ENCODE data around the gene TNFRSF1B. TPM values are rescaled to one million over a fixed set of nuclear protein-coding genes. Genes with fewer than 3 reads are reported as not detected.

Gene TNFRSF1B
- total RNA-seq, 1 experiment from 2014 or later = 0.61 TPM

DNA sequence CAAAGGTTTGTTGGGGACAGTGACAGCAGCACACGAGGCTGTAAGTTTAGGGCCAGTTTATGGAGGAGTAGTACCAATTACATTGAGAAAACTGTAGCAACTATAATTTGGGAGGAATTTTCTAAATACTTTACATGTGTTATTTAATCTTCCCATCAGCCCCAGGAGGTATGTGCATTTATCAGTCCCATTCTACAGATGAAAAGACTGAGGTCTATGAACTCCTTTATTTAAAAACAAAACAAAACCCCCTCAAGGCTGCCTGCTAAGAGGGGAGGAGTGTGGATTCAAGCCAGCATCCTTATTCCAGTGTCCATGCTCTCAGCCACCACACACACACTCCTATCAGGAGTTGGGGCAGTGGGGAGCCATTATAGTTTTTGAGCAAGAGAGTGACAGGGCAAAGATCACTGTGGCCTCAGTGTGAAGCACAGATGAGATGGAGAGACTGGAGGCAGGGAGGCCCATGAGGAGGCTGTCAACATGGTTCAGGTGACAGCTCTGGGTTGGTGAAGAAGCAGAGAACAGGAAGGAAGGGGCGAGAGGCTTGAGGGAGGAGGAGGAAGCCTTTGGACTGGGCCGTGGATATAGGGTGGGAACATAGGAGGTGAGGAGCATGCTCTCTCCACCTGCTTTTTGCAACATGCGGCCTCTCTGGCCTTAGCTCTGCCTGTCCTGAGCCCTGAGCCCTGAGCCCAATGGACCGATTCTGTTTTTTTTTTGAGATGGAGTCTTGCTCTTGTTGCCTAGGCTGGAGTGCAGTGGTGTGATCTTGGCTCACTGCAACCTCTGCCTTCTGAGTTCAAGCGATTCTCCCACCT lies 9.7 kb downstream of the TNFRSF1B start (continued):
- no peak for TF ChIP-seq YY1 (IDR thresholded peaks at IDR 0.05; ENCODE audit: extremely low read depth, insufficient replicate concordance, low read depth, low read length)
- no peak for TF ChIP-seq RAD21 (IDR thresholded peaks at IDR 0.05; ENCODE audit: low read depth)

DNA sequence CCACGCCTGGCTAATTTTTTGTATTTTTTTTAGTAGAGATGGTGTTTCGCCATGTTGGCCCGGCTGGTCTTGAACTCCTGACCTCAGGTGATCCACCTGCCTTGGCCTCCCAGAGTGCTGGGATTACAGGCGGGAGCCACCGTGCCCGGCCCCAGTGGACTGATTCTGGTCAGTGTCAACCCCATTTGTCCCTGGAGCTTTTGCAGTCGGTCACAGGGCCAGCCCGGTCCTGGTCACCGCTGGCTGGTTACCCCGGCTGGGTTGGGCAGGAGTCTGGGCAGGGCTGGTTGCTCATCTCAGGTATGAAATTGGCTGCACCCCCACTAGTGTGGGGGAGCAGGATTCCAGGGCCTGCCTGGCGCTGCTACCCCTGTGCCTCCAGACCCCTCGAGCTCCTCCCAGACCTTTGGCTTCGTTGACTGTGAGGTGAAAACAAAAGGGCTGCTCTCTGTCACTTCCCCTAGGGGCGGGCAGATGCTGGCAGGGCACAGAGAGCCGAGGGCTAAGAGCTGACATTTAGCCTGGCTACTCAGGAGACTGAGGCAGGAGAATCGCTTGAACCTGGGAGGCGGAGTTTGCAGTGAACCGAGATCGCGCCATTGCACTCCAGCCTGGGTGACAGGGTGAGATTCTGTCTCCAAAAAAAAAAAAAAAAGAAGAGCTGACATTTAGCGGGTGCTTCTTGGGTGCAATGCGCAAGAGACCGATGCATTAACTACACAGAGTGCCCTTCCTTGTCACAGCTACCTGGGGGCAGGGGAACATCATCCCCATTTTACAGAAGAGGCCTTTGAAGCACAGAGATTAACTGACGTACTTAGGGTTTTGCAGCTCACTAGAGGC lies 10.6 kb downstream of the TNFRSF1B start:
- ChIA-PET RAD21 (ENCODE audit: low non-redundant PET in 1 of 2, low total read pairs in 2 of 2, uncharacterized antibody in 2 of 2, unreplicated experiment in 2 of 2) (no interaction called here), CTCF (interaction anchor here (2.4 kb wide), 1 partner anchor 53 kb away, joined by 13 read pairs; no protein-coding TSS in a partner anchor), POLR2A (interaction anchor here (1.1 to 2.2 kb wide), 2 partner anchors 13 to 17 kb away, joined by 3 to 7 read pairs; no protein-coding TSS in a partner anchor)
- Histone ChIP-seq H3K4me2 (ENCODE audit: low read length) (peak overlapping the region; percentile 85), H2AFZ (ENCODE audit: low read depth, low read length, poor library complexity, severe bottlenecking) (peak overlapping the region; percentile 98), H3K79me2 (ENCODE audit: insufficient read depth, low read length) (no peaks in the 10 kb centered on the region), H3K27me3 (ENCODE audit: insufficient read depth, low read length) (no peaks in the 10 kb centered on the region), H3K9me3 (ENCODE audit: control insufficient read depth in 1 of 2, insufficient read depth in 1 of 2, low read depth in 1 of 2, low read length in 2 of 2) (no peaks in the 10 kb centered on the region), H3K9ac (ENCODE audit: low read length) (no peak overlapping the region), H4K20me1 (ENCODE audit: insufficient read depth) (no peaks in the 10 kb centered on the region), H3K4me1 (ENCODE audit: control insufficient read depth in 1 of 2, insufficient read depth in 2 of 2, low read length in 2 of 2) (peaks cover 24 to 28% of the 10 kb centered on the region in 2 experiments), H3K9me2 (ENCODE audit: insufficient read depth) (no peaks in the 10 kb centered on the region), H3K4me3 (replicated peaks in 1 of 2; ENCODE audit: low read depth in 1 of 2, low read length in 2 of 2) (peak overlapping the region in 1 of 2 experiments; percentile 44; a peak in 2 of 4 replicates), H3K27ac (ENCODE audit: low read depth, low read length) (no peak overlapping the region), H3K36me3 (ENCODE audit: control insufficient read depth in 1 of 2, insufficient read depth in 2 of 2, low read length in 2 of 2) (no peaks in the 10 kb centered on the region)
- BruUV-seq (replicated peaks) = no TSS peak
- intact Hi-C loops (cut with micrococcal nuclease) = no loop called here
- TF ChIP-seq, protein P1, sequence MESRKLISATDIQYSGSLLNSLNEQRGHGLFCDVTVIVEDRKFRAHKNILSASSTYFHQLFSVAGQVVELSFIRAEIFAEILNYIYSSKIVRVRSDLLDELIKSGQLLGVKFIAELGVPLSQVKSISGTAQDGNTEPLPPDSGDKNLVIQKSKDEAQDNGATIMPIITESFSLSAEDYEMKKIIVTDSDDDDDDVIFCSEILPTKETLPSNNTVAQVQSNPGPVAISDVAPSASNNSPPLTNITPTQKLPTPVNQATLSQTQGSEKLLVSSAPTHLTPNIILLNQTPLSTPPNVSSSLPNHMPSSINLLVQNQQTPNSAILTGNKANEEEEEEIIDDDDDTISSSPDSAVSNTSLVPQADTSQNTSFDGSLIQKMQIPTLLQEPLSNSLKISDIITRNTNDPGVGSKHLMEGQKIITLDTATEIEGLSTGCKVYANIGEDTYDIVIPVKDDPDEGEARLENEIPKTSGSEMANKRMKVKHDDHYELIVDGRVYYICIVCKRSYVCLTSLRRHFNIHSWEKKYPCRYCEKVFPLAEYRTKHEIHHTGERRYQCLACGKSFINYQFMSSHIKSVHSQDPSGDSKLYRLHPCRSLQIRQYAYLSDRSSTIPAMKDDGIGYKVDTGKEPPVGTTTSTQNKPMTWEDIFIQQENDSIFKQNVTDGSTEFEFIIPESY (IDR thresholded peaks at IDR 0.05; ENCODE audit: extremely low read depth, insufficient replicate concordance, low read length) = no peak
- 0 out of 2 replicates have a peak, but pooled peaks have one; percentile 3 for TF ChIP-seq CBX3 (IDR thresholded peaks at IDR 0.05; ENCODE audit: low read depth)
- ATAC-seq = no peak
- no peak for DNase-seq (ENCODE audit: low read depth, low spot score)
